HCT116 (cell line): Measurements from ENCODE around the gene CACNA1A. TPM values are rescaled to one million over a fixed set of nuclear protein-coding genes. Genes with fewer than 3 reads are reported as not detected.

ENCODE experiments used
- ATAC-seq: fragments of 200-7000 bp; cut with Tn5 transposase; 2 replicates; pipeline ENCODE4 v1.9.1; 2020; ENCODE audit warnings: mild to moderate bottlenecking, moderate library complexity
- BruUV-seq: library from RNA; stranded (reverse); fragments of 400-500 nt; replicated peaks from 2 replicates; lab custom pipeline; 2021; lab: Mats Ljungman, UMichigan
- CTCF ChIA-PET: fragments of 300-600 bp; sonication (Branson Sonifier 250); formaldehyde crosslinking; loops from one replicate; lab custom pipeline; 2021; ENCODE audit warnings: antibody characterized with exemption; lab: Charles Lee
- POLR2A ChIA-PET: fragments of 300-600, 350-600 bp; sonication (Branson Sonifier 250); formaldehyde crosslinking; loops from one replicate; lab custom pipeline; 2021; ENCODE audit warnings: antibody characterized with exemption; lab: Charles Lee
- RAD21 ChIA-PET, 2 experiments: fragments of 300-600 bp; sonication (Branson Sonifier 250); formaldehyde crosslinking; loops; one replicate each; lab custom pipeline; 2023; ENCODE audit warnings: low total read pairs in 2 of 2; ENCODE audit not compliant: uncharacterized antibody in 2 of 2, unreplicated experiment in 2 of 2, low non-redundant PET in 1 of 2; lab: Charles Lee
- DNase-seq: peaks from one replicate; pipeline ENCODE4 v3.0.0-alpha.2; 2010; ENCODE audit warnings: low read depth, low spot score
- H2AFZ ChIP-seq: fragments of 200-600 bp; shearing (Covaris generic), sonication (generic); 2 replicates; pipeline ENCODE4 v1.6.1; 2017; ENCODE audit warnings: low read depth, mixed run types, mixed read lengths, antibody characterized with exemption, low read length; ENCODE audit not compliant: poor library complexity, severe bottlenecking
- H3K27ac ChIP-seq: 2 replicates; pipeline ENCODE4 v1.5.1; 2012; ENCODE audit warnings: low read depth, low read length
- H3K27me3 ChIP-seq: fragments of 200-600 bp; sonication (generic); 2 replicates; pipeline ENCODE4 v1.6.1; 2016; ENCODE audit warnings: mixed run types, low read length, mixed read lengths; ENCODE audit not compliant: insufficient read depth
- H3K36me3 ChIP-seq, 2 experiments: fragments of 200-500 bp in 1 of 2; fragments of 200-600 bp in 1 of 2; sonication (Bioruptor generic) in 1 of 2; sonication (generic) in 1 of 2; 2 replicates each; pipeline versions ENCODE4 v1.5.1 to v1.6.1; 2014 to 2016; ENCODE audit warnings: low read length in 2 of 2, inconsistent platforms in 1 of 2, mixed read lengths in 1 of 2, mixed run types in 1 of 2; ENCODE audit not compliant: insufficient read depth in 2 of 2, control insufficient read depth in 1 of 2
- H3K4me1 ChIP-seq, 2 experiments: fragments of 200-600 bp in 1 of 2; sonication (generic) in 1 of 2; 2 replicates each; pipeline versions ENCODE4 v1.5.1 to v1.6.1; 2012 to 2017; ENCODE audit warnings: low read length in 2 of 2, inconsistent platforms in 1 of 2, mild to moderate bottlenecking in 1 of 2, mixed read lengths in 1 of 2, mixed run types in 1 of 2, moderate library complexity in 1 of 2; ENCODE audit not compliant: insufficient read depth in 2 of 2, control insufficient read depth in 1 of 2
- H3K4me2 ChIP-seq: fragments of 200-600 bp; sonication (generic); 2 replicates; pipeline ENCODE4 v1.6.1; 2017; ENCODE audit warnings: mixed run types, low read length, mixed read lengths
- H3K4me3 ChIP-seq, 2 experiments: fragments of 200-600 bp in 1 of 2; sonication (generic) in 1 of 2; replicated peaks in 1 of 2; 2 replicates each; pipeline ENCODE4 v1.5.1; 2011 to 2016; ENCODE audit warnings: low read length in 2 of 2, control low read depth in 1 of 2, low read depth in 1 of 2, mild to moderate bottlenecking in 1 of 2, mixed read lengths in 1 of 2, mixed run types in 1 of 2
- H3K79me2 ChIP-seq: fragments of 200-600 bp; sonication (generic); 2 replicates; pipeline ENCODE4 v1.6.1; 2017; ENCODE audit warnings: mild to moderate bottlenecking, mixed run types, low read length, moderate library complexity, mixed read lengths; ENCODE audit not compliant: insufficient read depth
- H3K9ac ChIP-seq: fragments of 200-600 bp; sonication (generic); 2 replicates; pipeline ENCODE4 v1.6.1; 2016; ENCODE audit warnings: low read length, mixed read lengths
- H3K9me2 ChIP-seq: fragments of 200-600 bp; sonication (generic), shearing (Covaris generic); 2 replicates; pipeline ENCODE4 v1.6.1; 2017; ENCODE audit warnings: mixed run types, mild to moderate bottlenecking, moderate library complexity; ENCODE audit not compliant: insufficient read depth
- H3K9me3 ChIP-seq, 2 experiments: fragments of 200-500 bp in 1 of 2; fragments of 200-600 bp in 1 of 2; sonication (Bioruptor generic) in 1 of 2; sonication (generic) in 1 of 2; 2 replicates each; pipeline ENCODE4 v1.6.1; 2014 to 2017; ENCODE audit warnings: low read length in 2 of 2, mixed read lengths in 2 of 2, inconsistent platforms in 1 of 2, low read depth in 1 of 2, mild to moderate bottlenecking in 1 of 2, mixed run types in 1 of 2, moderate library complexity in 1 of 2; ENCODE audit not compliant: control insufficient read depth in 1 of 2, insufficient read depth in 1 of 2
- H4K20me1 ChIP-seq: fragments of 200-600 bp; sonication (generic), shearing (Covaris generic); 2 replicates; pipeline ENCODE4 v1.6.1; 2017; ENCODE audit warnings: mixed run types, mild to moderate bottlenecking, moderate library complexity; ENCODE audit not compliant: insufficient read depth
- CBX3 ChIP-seq: IDR thresholded peaks from 2 replicates; pipeline ENCODE4 v1.6.1; 2012; ENCODE audit warnings: low read depth
- CEBPB ChIP-seq: IDR thresholded peaks from 2 replicates; pipeline ENCODE4 v1.6.1; 2012; ENCODE audit warnings: low read depth
- EZH2phosphoT487 ChIP-seq: fragments of 200-600 bp; IDR thresholded peaks from 2 replicates; pipeline ENCODE4 v1.6.1; 2018; ENCODE audit warnings: antibody characterized with exemption, borderline replicate concordance
- JUND ChIP-seq: IDR thresholded peaks from 2 replicates; pipeline ENCODE4 v1.6.1; 2012
- POLR2A ChIP-seq: IDR thresholded peaks from 2 replicates; pipeline ENCODE4 v1.7.0; 2011; ENCODE audit warnings: borderline replicate concordance; ENCODE audit not compliant: insufficient read depth, insufficient read length; ENCODE audit errors: extremely low read depth
- POLR2AphosphoS5 ChIP-seq: IDR thresholded peaks from 2 replicates; pipeline ENCODE4 v1.6.1; 2011; ENCODE audit warnings: mild to moderate bottlenecking, low read depth, low read length, moderate library complexity
- RAD21 ChIP-seq: IDR thresholded peaks from 2 replicates; pipeline ENCODE4 v1.6.1; 2012; ENCODE audit warnings: low read depth, mild to moderate bottlenecking
- SIN3A ChIP-seq: IDR thresholded peaks from 2 replicates; pipeline ENCODE4 v1.6.1; 2012; ENCODE audit warnings: low read depth
- SP1 ChIP-seq: IDR thresholded peaks from 2 replicates; pipeline ENCODE4 v1.6.1; 2012; ENCODE audit warnings: low read depth
- TCF7L2 ChIP-seq: IDR thresholded peaks from 2 replicates; pipeline ENCODE4 v1.7.0; 2011; ENCODE audit warnings: borderline replicate concordance, inconsistent platforms; ENCODE audit not compliant: insufficient read depth, insufficient read length; ENCODE audit errors: extremely low read depth
- YY1 ChIP-seq: IDR thresholded peaks from 2 replicates; pipeline ENCODE4 v1.6.1; 2011; ENCODE audit warnings: low read length, low read depth, moderate library complexity, mild to moderate bottlenecking; ENCODE audit not compliant: insufficient replicate concordance; ENCODE audit errors: extremely low read depth
- ZFX ChIP-seq: fragments of 450-650 bp; IDR thresholded peaks from 2 replicates; pipeline ENCODE4 v1.6.1; 2017
- ZNF274 ChIP-seq: fragments of 200-500 bp; sonication (Bioruptor generic); IDR thresholded peaks from 2 replicates; pipeline ENCODE4 v1.6.1; 2014; ENCODE audit warnings: mild to moderate bottlenecking, low read depth, low read length, inconsistent platforms
- intact Hi-C: fragments of 100-400 bp; cut with micrococcal nuclease; formaldehyde crosslinking; loops from 2 replicates; pipeline ENCODE4 v1.10.0; 2022
- total RNA-seq: library from RNA; stranded (reverse); gene quantifications from one replicate; pipeline ENCODE4 v1.2.1, GENCODE V29; 2021; ENCODE audit not compliant: unreplicated experiment
- TF ChIP-seq, protein P1 (sequence below), 3 experiments: fragments of 200-600 bp in 1 of 3; sonication (generic) in 1 of 3; IDR thresholded peaks in 2 of 3; conservative IDR thresholded peaks in 1 of 3; 2 replicates each; pipeline ENCODE4 v1.5.1; 2012 to 2017; ENCODE audit warnings: low read depth in 2 of 3, low read length in 2 of 3, antibody characterized with exemption in 1 of 3, borderline replicate concordance in 1 of 3, control low read depth in 1 of 3, mild to moderate bottlenecking in 1 of 3, mixed read lengths in 1 of 3, mixed run types in 1 of 3, moderate library complexity in 1 of 3; ENCODE audit not compliant: insufficient read depth in 1 of 3
- TF ChIP-seq, protein P2 (sequence below): IDR thresholded peaks from 2 replicates; pipeline ENCODE4 v1.6.1; 2012
- TF ChIP-seq, protein P3 (sequence below): IDR thresholded peaks from 2 replicates; pipeline ENCODE4 v1.6.1; 2012

CACNA1A gene
- total RNA-seq, 1 experiment from 2014 or later = 7.5 TPM

DNA sequence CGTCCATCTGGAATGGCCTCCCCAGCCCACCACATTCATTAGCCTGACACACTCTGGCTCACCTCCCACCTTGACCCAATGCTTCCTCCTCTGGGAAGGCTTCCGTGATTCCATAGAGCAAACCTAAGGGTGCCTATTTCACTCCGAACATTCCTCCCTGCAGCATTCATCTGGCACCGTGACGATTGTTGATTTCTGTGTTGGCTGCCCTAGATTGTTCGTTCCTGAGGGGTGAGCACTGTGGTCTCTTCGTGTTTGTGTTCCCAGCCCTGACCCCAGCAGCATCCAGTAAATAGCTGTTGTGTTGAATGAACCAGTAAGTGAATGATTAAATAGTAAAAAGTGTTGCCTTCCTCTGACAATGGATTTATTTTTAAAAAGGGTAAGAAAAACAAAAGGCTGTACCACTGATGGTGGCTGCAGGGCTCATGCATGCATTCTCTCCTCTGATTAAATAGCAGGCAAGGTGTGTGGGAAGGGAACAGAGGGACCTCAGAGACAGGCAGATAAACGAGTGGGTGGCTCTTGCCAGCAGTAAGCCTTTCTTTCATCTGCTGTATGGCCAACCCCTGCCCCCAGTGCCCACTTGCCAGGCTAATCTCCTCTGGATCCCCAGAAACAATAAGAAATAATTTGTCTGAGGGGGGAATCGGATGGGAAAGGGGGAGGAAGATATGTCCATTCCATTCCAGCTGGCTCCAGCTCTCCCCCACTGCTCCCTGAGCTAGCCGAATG is 48.4 kb upstream of the CACNA1A start (continued):
- TF ChIP-seq, protein P1, sequence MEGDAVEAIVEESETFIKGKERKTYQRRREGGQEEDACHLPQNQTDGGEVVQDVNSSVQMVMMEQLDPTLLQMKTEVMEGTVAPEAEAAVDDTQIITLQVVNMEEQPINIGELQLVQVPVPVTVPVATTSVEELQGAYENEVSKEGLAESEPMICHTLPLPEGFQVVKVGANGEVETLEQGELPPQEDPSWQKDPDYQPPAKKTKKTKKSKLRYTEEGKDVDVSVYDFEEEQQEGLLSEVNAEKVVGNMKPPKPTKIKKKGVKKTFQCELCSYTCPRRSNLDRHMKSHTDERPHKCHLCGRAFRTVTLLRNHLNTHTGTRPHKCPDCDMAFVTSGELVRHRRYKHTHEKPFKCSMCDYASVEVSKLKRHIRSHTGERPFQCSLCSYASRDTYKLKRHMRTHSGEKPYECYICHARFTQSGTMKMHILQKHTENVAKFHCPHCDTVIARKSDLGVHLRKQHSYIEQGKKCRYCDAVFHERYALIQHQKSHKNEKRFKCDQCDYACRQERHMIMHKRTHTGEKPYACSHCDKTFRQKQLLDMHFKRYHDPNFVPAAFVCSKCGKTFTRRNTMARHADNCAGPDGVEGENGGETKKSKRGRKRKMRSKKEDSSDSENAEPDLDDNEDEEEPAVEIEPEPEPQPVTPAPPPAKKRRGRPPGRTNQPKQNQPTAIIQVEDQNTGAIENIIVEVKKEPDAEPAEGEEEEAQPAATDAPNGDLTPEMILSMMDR (IDR thresholded peaks at IDR 0.05 in 2 of 3, conservative IDR thresholded peaks at IDR 0.05 in 1 of 3; ENCODE audit: borderline replicate concordance in 1 of 3, insufficient read depth in 1 of 3, low read depth in 2 of 3, low read length in 2 of 3) = no peak
- TF ChIP-seq, protein P2, sequence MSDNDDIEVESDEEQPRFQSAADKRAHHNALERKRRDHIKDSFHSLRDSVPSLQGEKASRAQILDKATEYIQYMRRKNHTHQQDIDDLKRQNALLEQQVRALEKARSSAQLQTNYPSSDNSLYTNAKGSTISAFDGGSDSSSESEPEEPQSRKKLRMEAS = no peak
- no peak for TF ChIP-seq ZFX
- no peak for TF ChIP-seq RAD21
- no peak for TF ChIP-seq EZH2phosphoT487

DNA sequence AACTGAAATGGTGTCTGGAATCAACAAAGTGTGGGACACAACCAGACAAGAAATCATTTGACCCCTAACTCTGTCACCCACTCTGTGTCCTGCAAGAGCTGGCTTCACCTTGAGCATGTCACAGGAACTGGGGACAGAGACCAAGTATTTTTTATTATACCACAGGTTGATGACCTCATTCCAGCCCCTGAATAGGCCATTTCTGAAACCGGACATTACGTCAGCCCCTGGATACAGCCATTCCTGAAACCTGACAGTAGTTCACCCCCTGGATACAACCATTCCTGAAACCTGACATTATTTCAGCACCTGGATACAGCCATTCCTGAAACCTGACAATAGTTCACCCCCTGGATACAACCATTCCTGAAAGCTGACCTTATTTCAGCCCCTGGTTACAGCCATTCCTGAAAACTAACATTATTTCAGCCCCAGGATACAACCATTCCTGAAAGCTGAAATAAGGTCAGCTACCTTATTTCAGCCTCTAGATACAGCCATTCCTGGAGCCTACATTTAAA is 47.7 kb upstream of the CACNA1A start:
- Histone ChIP-seq H3K27ac (no peak overlapping the region), H3K9ac (no peak overlapping the region), H3K9me2 (no peaks in the 10 kb centered on the region), H4K20me1 (no peaks in the 10 kb centered on the region)
- POLR2A ChIA-PET = no interaction called here
- no peak for TF ChIP-seq JUND
- no peak for TF ChIP-seq SP1
- no peak for TF ChIP-seq POLR2AphosphoS5
- TF ChIP-seq CEBPB = no peak
- TF ChIP-seq ZNF274 = no peak
- TF ChIP-seq ZFX = no peak
- no peak for TF ChIP-seq CBX3
- no peak for TF ChIP-seq TCF7L2
- TF ChIP-seq, protein P3, sequence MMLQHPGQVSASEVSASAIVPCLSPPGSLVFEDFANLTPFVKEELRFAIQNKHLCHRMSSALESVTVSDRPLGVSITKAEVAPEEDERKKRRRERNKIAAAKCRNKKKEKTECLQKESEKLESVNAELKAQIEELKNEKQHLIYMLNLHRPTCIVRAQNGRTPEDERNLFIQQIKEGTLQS = no peak
- TF ChIP-seq EZH2phosphoT487 = no peak
- no peak for TF ChIP-seq SIN3A
- no peak for TF ChIP-seq YY1
- no peak for TF ChIP-seq POLR2A
- TF ChIP-seq, all 23 proteins: peak for 0
- no peak for DNase-seq
- Histone ChIP-seq H3K4me3 (no peak overlapping the region), H2AFZ (no peak overlapping the region), H3K27me3 (peaks cover 26% of the 10 kb centered on the region), H3K4me2 (no peak overlapping the region), H3K9me3 (no peaks in the 10 kb centered on the region), H3K36me3 (no peaks in the 10 kb centered on the region), H3K4me1 (peaks cover 0 to 3% of the 10 kb centered on the region in 2 experiments; a peak in 1 of 4 replicates), H3K79me2 (no peaks in the 10 kb centered on the region)
- no TSS peak for BruUV-seq
- RAD21 ChIA-PET = no interaction called here
- CTCF ChIA-PET = no interaction called here
- intact Hi-C loops = no loop called here
- no peak for ATAC-seq
